ENCODE measurements around the gene NLGN4Y. TPM values are rescaled to one million over a fixed set of nuclear protein-coding genes. Genes with fewer than 3 reads are reported as not detected.
A peak's percentile ranks its signal among the peaks of the same experiment; 100 is the strongest.

The NLGN4Y gene
- total and polyA plus RNA-seq, 2 of the 13 experiments (the other 11 are each of a cell fraction or from before 2014, with no cell fraction given): 6.0 to 16.5 TPM

- no peak overlapping the region for H3K4me3 ChIP-seq (replicated peaks in 1 of 3; ENCODE audit: insufficient read depth in 1 of 3, low read depth in 2 of 3, low read length in 3 of 3)
- in situ Hi-C loops (cut with HindIII; ENCODE audit: extremely low pct_ligation_motif_present, low pct_unique_long_range_greater_than_20kb): no loop called here
- WGBS (ENCODE audit: low lambda C conversion rate): 71% methylated on average over 2 of the region's 2 CpGs
- ChIA-PET POLR2A (interaction anchor here (1.0 kb wide), 1 partner anchor 116 kb away, joined by 3 read pairs; no protein-coding TSS in a partner anchor), CTCF (ENCODE audit: low intra/inter-chr PET ratio, low total read pairs) (no interaction called here)
- ATAC-seq (peak; percentile 70), DNase-seq (ENCODE audit: low spot score) (no peak), FAIRE-seq (peak; percentile 62)
- no peaks in the 10 kb centered on the region for H4K20me1 ChIP-seq (ENCODE audit: insufficient read depth, low read length)
- BruUV-seq (replicated peaks): no TSS peak
- no peaks in the 10 kb centered on the region for H3K36me3 ChIP-seq (replicated peaks in 1 of 2; ENCODE audit: control insufficient read depth in 1 of 2, insufficient read depth in 2 of 2, low read length in 2 of 2)
- H3K79me2 ChIP-seq (ENCODE audit: insufficient read depth, low read length): no peaks in the 10 kb centered on the region
- intact Hi-C loops (cut with micrococcal nuclease; ENCODE audit: unreplicated experiment): no loop called here
- H3K27ac ChIP-seq (ENCODE audit: extremely low read length, insufficient read depth, low read length): no peak overlapping the region
- no peak overlapping the region for H2AFZ ChIP-seq (ENCODE audit: low read length)
- H3K4me2 ChIP-seq (ENCODE audit: low read depth, low read length): no peak overlapping the region
- TF ChIP-seq GATAD2A (CRISPR knock-in tag; IDR thresholded peaks at IDR 0.05) (0 out of 2 replicates have a peak, but pooled peaks have one; percentile 19), ZNF337 (CRISPR knock-in tag; IDR thresholded peaks at IDR 0.05; ENCODE audit: borderline replicate concordance, low read depth) (no peak), HNF4A (CRISPR knock-in tag; IDR thresholded peaks at IDR 0.05) (peak; percentile 47; the same call in 1 of the 2 replicates), ZNF629 (CRISPR knock-in tag; conservative IDR thresholded peaks at IDR 0.05) (no peak), ZNF644 (CRISPR knock-in tag; IDR thresholded peaks at IDR 0.05; ENCODE audit: low read depth) (0 out of 2 replicates have a peak, but pooled peaks have one; percentile 26), MAFF (IDR thresholded peaks at IDR 0.05; ENCODE audit: low read depth, low read length) (peak; percentile 18; the same call in 1 of the 2 replicates)
- H3K4me1 ChIP-seq (ENCODE audit: insufficient read depth, low read length): peaks cover 26% of the 10 kb centered on the region
- H3K9ac ChIP-seq (ENCODE audit: insufficient read depth, low read depth, low read length): no peak overlapping the region
- H3K27me3 ChIP-seq (ENCODE audit: control insufficient read depth in 1 of 2, insufficient read depth in 2 of 2, low read length in 2 of 2): no peaks in the 10 kb centered on the region
- no peaks in the 10 kb centered on the region for H3K9me3 ChIP-seq (ENCODE audit: low read length)
Measured at GRCh38 chrY:14641853-14642252, 117.5 kb downstream of the NLGN4Y start.

GRCh38 chrY:14644157-14644952 is 120.0 kb downstream of the NLGN4Y start:
- intact Hi-C loops (cut with micrococcal nuclease; ENCODE audit: unreplicated experiment): no loop called here
- BruUV-seq (replicated peaks): no TSS peak
- no peak for TF ChIP-seq MED1 (CRISPR knock-in tag; IDR thresholded peaks at IDR 0.05)
- no peak for TF ChIP-seq ZNF576 (CRISPR knock-in tag; IDR thresholded peaks at IDR 0.05)
- peak; percentile 68; the same call in 1 of the 2 replicates for TF ChIP-seq THRA (CRISPR knock-in tag; IDR thresholded peaks at IDR 0.05; ENCODE audit: borderline replicate concordance)
- TF ChIP-seq SOX13 (IDR thresholded peaks at IDR 0.05): no peak
- 0 out of 4 replicates have a peak, but pooled peaks of 1 of the 2 experiments have one; percentile 20 for TF ChIP-seq SOX13 (CRISPR knock-in tag; conservative IDR thresholded peaks at IDR 0.05 in 1 of 2, IDR thresholded peaks at IDR 0.05 in 1 of 2)
- no peak for TF ChIP-seq RXRB (CRISPR knock-in tag; IDR thresholded peaks at IDR 0.05; ENCODE audit: borderline replicate concordance)
- no peak for TF ChIP-seq ZNF264 (CRISPR knock-in tag; IDR thresholded peaks at IDR 0.05)
- no peak for TF ChIP-seq GATAD1 (CRISPR knock-in tag; IDR thresholded peaks at IDR 0.05)
- peak; percentile 47; the same call in 1 of the 2 replicates for TF ChIP-seq HHEX (CRISPR knock-in tag; IDR thresholded peaks at IDR 0.05)
- no peak for TF ChIP-seq SMARCE1 (IDR thresholded peaks at IDR 0.05; ENCODE audit: borderline replicate concordance)

More at GRCh38 chrY:14644157-14644952, 120.0 kb downstream of the NLGN4Y start:
- no peaks in the 10 kb centered on the region for H3K9me3 ChIP-seq (ENCODE audit: low read length)
- no peak overlapping the region for H3K9ac ChIP-seq (ENCODE audit: insufficient read depth, low read depth, low read length)
- ChIA-PET CTCF (ENCODE audit: low intra/inter-chr PET ratio, low total read pairs) (no interaction called here), POLR2A (no interaction called here)
- WGBS (ENCODE audit: low lambda C conversion rate): 68% methylated on average over 5 of the region's 6 CpGs
- H3K27me3 ChIP-seq (ENCODE audit: control insufficient read depth in 1 of 2, insufficient read depth in 2 of 2, low read length in 2 of 2): no peaks in the 10 kb centered on the region
- H3K36me3 ChIP-seq (replicated peaks in 1 of 2; ENCODE audit: control insufficient read depth in 1 of 2, insufficient read depth in 2 of 2, low read length in 2 of 2): no peaks in the 10 kb centered on the region
- H2AFZ ChIP-seq (ENCODE audit: low read length): no peak overlapping the region
- H3K4me1 ChIP-seq (ENCODE audit: insufficient read depth, low read length): peaks cover 26% of the 10 kb centered on the region
- DNase-seq (ENCODE audit: low spot score) (peak; percentile 12), FAIRE-seq (no peak), ATAC-seq (peak; percentile 51; the same call in 2 of the 3 replicates)
- in situ Hi-C loops (cut with HindIII; ENCODE audit: extremely low pct_ligation_motif_present, low pct_unique_long_range_greater_than_20kb): no loop called here
- no peaks in the 10 kb centered on the region for H3K79me2 ChIP-seq (ENCODE audit: insufficient read depth, low read length)
- no peak overlapping the region for H3K27ac ChIP-seq (ENCODE audit: extremely low read length, insufficient read depth, low read length)
- no peaks in the 10 kb centered on the region for H4K20me1 ChIP-seq (ENCODE audit: insufficient read depth, low read length)
- no peak overlapping the region for H3K4me2 ChIP-seq (ENCODE audit: low read depth, low read length)
- H3K4me3 ChIP-seq (replicated peaks in 1 of 3; ENCODE audit: insufficient read depth in 1 of 3, low read depth in 2 of 3, low read length in 3 of 3): no peak overlapping the region

Measured in HepG2 (cell line).